Measurements from ENCODE around the gene NEDD8.
A peak's percentile ranks its signal among the peaks of the same experiment; 100 is the strongest.

Gene NEDD8

GRCh38 chr14:24179961-24180796 is 52.0 kb downstream of the NEDD8 start:
- DNase-seq (ENCODE audit: low read depth), result peak; percentile 84

DNA sequence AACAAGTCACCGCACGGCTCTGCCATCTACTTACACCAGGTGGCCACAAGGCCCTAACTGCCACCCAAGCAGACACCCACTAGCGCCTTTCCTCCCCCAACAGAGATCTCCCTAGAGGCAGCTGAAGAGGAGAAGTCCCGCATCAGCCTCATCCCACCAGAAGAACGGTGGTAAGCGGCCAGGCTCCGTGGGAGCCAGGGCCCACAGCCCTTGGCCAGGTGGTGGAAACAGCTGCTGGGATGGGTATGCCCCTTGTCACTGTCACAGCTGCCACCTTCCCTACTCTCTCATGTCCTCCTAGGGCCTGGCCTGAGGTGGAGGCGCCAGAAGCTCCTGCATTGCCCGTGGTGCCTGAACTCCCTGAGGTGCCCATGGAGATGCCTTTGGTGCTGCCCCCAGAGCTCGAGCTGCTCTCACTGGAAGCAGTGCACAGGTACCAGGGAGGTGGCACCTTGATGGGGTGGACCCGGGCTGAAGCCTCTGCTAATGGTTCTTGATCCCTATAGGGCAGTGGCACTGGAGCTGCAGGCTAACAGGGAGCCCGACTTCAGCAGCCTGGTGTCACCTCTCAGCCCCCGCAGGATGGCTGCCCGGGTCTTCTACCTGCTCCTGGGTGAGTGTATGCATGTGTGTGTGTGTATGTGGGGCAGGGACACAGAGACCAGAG is 52.7 kb downstream of the NEDD8 start:
- DNase-seq (ENCODE audit: low read depth), result no peak

GRCh38 chr14:24178399-24179178 is 53.6 kb downstream of the NEDD8 start:
- no peak for DNase-seq (ENCODE audit: low read depth)

GRCh38 chr14:24177891-24178290 is 54.3 kb downstream of the NEDD8 start:
- DNase-seq (ENCODE audit: low read depth), result no peak

GRCh38 chr14:24177041-24177825 is 54.9 kb downstream of the NEDD8 start:
- no peak for DNase-seq (ENCODE audit: low read depth)

DNA sequence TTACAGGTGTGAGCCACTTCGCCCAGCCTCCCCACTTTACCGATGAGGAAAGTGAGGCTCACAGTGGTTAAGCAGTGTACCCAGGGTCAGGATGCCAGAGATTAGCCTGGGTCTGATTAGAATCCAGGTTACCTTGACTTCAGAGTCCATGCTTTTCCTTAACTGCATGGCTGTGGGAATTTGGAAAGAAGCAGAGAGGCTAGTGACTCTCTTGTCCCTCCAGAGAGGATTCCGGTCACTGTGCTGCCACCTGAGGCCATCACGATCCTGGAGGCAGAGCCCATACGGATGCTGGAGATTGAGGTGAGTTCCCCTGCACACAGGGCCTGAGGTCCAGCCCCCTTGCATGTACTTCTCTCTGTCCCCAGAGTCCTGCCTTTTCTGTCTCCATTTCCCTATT is 55.6 kb downstream of the NEDD8 start:
- DNase-seq (ENCODE audit: low read depth), result no peak

GRCh38 chr14:24172871-24173281 is 59.3 kb downstream of the NEDD8 start:
- no peak for DNase-seq (ENCODE audit: low read depth)

GRCh38 chr14:24172261-24172860 is 59.8 kb downstream of the NEDD8 start:
- DNase-seq (ENCODE audit: low read depth), result no peak

DNA sequence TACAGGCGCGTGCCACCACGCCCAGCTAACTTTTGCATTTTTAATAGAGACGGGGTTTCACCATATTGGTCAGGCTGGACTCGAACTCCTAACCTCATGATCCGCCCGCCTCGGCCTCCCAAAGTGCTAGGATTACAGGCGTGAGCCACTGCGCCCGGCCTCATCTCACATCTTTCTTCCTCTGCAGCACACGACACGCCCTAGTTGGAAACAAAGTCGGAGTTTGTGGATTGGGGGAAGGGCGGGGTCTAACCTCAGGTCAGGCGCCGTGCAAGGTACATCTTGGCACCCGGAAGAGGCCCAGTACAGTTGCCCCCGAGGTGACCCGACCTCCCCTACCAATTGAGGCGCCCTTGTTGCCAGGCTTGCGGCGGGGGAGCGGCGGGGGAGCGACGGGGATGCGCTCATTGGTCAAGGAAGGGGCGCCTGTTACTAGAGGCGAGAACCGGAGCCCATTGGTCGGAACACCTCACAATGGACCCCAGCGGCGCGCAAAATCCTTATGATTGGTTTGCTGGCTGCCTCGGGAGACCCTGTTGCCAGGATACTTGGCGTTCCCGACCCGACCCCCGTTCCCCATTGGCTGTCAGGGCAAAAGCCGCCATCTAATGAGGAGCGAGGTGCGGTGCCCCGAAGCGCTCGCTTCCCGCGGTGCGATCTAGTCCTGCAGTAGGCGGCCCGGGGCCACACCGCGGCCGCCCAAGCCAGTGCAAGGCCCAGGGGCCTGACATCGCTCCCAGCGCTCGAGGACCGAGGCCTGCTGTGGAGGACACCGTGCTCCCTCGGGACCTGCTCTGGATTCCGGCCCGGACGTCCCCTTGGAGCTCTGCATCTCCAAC is 60.5 kb downstream of the NEDD8 start, which contains the start of gene REC8:
Gene REC8, plus strand, starts transcription at position 659 of the 839 bp plus-strand sequence. CDS start 473 bp downstream, outside the sequence.
- no peak for DNase-seq (ENCODE audit: low read depth)

GRCh38 chr14:24167469-24168114 is 64.6 kb downstream of the NEDD8 start:
- no peak for DNase-seq (ENCODE audit: low read depth)
